CD14-positive monocyte (primary cell): ENCODE results near the gene PSPC1. TPM values are rescaled to one million over a fixed set of nuclear protein-coding genes. Genes with fewer than 3 reads are reported as not detected.
"Not testable (repeated sequence)": the region's sequence is repeated elsewhere in the genome, so short reads cannot be mapped to it uniquely, and the experiment has no call there.

ENCODE experiments used
- DNase-seq, 3 donors: peaks; one replicate each; pipeline ENCODE4 v3.0.0-alpha.2; 2011 to 2022
- H2AFZ ChIP-seq: 2 replicates; pipeline ENCODE4 v1.6.0; 2012; ENCODE audit warnings: mild to moderate bottlenecking, low read depth, low read length, inconsistent platforms; ENCODE audit not compliant: insufficient read depth, poor library complexity, severe bottlenecking
- H3K27ac ChIP-seq, 2 donors: 1 replicate in 1 of 2; 2 replicates in 1 of 2; pipeline ENCODE4 v1.5.1; 2012 to 2013; ENCODE audit warnings: low read length in 2 of 2, control low read depth in 1 of 2, inconsistent platforms in 1 of 2, low read depth in 1 of 2, mild to moderate bottlenecking in 1 of 2
- H3K27me3 ChIP-seq, 2 donors: one replicate each; pipeline versions ENCODE4 v1.6.0 to v1.6.1; 2011 to 2013; ENCODE audit warnings: low read length in 2 of 2; ENCODE audit not compliant: control insufficient read depth in 2 of 2, insufficient read depth in 2 of 2
- H3K36me3 ChIP-seq, 2 donors: replicated peaks in 1 of 2; 1 replicate in 1 of 2; 2 replicates in 1 of 2; pipeline versions ENCODE4 v1.5.1 to v1.6.1; 2012 to 2013; ENCODE audit warnings: low read length in 2 of 2, control low read depth in 1 of 2, inconsistent platforms in 1 of 2, mild to moderate bottlenecking in 1 of 2; ENCODE audit not compliant: insufficient read depth in 2 of 2, control insufficient read depth in 1 of 2
- H3K4me1 ChIP-seq, 2 donors: 1 replicate in 1 of 2; 2 replicates in 1 of 2; pipeline versions ENCODE4 v1.5.1 to v1.6.1; 2012 to 2013; ENCODE audit warnings: low read length in 2 of 2, control low read depth in 1 of 2, inconsistent platforms in 1 of 2, mild to moderate bottlenecking in 1 of 2, moderate library complexity in 1 of 2; ENCODE audit not compliant: insufficient read depth in 2 of 2, control insufficient read depth in 1 of 2
- H3K4me2 ChIP-seq: replicated peaks from 2 replicates; pipeline ENCODE3; 2012; ENCODE audit warnings: low read length, moderate library complexity, mild to moderate bottlenecking; ENCODE audit not compliant: poor library complexity, severe bottlenecking; ENCODE audit errors: extremely low read depth
- H3K4me3 ChIP-seq, 3 experiments: fragments of 200-600 bp in 1 of 3; sonication (generic) in 1 of 3; replicated peaks in 1 of 3; 1 replicate in 2 of 3; 2 replicates in 1 of 3; pipeline ENCODE4 v1.5.1; 2011 to 2013; ENCODE audit warnings: low read length in 3 of 3, mild to moderate bottlenecking in 3 of 3, control low read depth in 2 of 3, low read depth in 2 of 3, inconsistent platforms in 1 of 3, moderate library complexity in 1 of 3
- H3K79me2 ChIP-seq: 2 replicates; pipeline ENCODE4 v1.6.0; 2012; ENCODE audit warnings: mild to moderate bottlenecking, control low read depth, inconsistent platforms, low read length, moderate library complexity; ENCODE audit not compliant: insufficient read depth
- H3K9ac ChIP-seq: 2 replicates; pipeline ENCODE4 v1.6.0; 2017; ENCODE audit warnings: low read length, mild to moderate bottlenecking; ENCODE audit not compliant: insufficient read depth, poor library complexity, severe bottlenecking
- H3K9me3 ChIP-seq, 2 donors: replicated peaks in 1 of 2; 1 replicate in 1 of 2; 2 replicates in 1 of 2; pipeline versions ENCODE4 v1.5.1 to v1.6.1; 2012 to 2013; ENCODE audit warnings: low read length in 2 of 2, control low read depth in 1 of 2; ENCODE audit not compliant: control insufficient read depth in 1 of 2, insufficient read depth in 1 of 2
- H4K20me1 ChIP-seq: 2 replicates; pipeline ENCODE4 v1.6.0; 2012; ENCODE audit warnings: mild to moderate bottlenecking, low read length, control low read depth, moderate library complexity; ENCODE audit not compliant: insufficient read depth
- H3K27ac Mint-ChIP-seq, 7 donors: one replicate each; pipeline ENCODE4 v1.8.0; 2020; ENCODE audit warnings: mild to moderate bottlenecking in 7 of 7, mixed read lengths in 7 of 7, moderate library complexity in 6 of 7, inconsistent platforms in 2 of 7
- H3K27me3 Mint-ChIP-seq, 3 donors: one replicate each; pipeline ENCODE4 v1.8.0; 2021 to 2022; ENCODE audit warnings: low read depth in 3 of 3, mild to moderate bottlenecking in 3 of 3, mixed read lengths in 3 of 3, moderate library complexity in 3 of 3, inconsistent platforms in 1 of 3
- H3K36me3 Mint-ChIP-seq, 2 donors: one replicate each; pipeline ENCODE4 v1.8.0; 2020; ENCODE audit warnings: mixed read lengths in 2 of 2, inconsistent platforms in 1 of 2, mild to moderate bottlenecking in 1 of 2
- H3K4me1 Mint-ChIP-seq: one replicate; pipeline ENCODE4 v1.8.0; 2020; ENCODE audit warnings: mild to moderate bottlenecking, mixed read lengths
- H3K4me3 Mint-ChIP-seq, 2 donors: one replicate each; pipeline ENCODE4 v1.8.0; 2020; ENCODE audit warnings: mild to moderate bottlenecking in 2 of 2, mixed read lengths in 2 of 2, moderate library complexity in 1 of 2
- H3K9me3 Mint-ChIP-seq, 7 donors: one replicate each; pipeline ENCODE4 v1.8.0; 2020 to 2022; ENCODE audit warnings: mixed read lengths in 7 of 7, mild to moderate bottlenecking in 6 of 7, moderate library complexity in 6 of 7, inconsistent platforms in 2 of 7
- CTCF ChIP-seq: fragments of 200-600 bp; IDR thresholded peaks from one replicate; pipeline ENCODE4 v1.8.0; 2022; ENCODE audit warnings: antibody characterized with exemption, mild to moderate bottlenecking
- WGBS: methylation state at CpG from one replicate; pipeline ENCODE4 v1.1.5; 2013; ENCODE audit warnings: missing lambda C conversion rate; ENCODE audit not compliant: insufficient coverage; 5-methylcytosine and 5-hydroxymethylcytosine counted together
- intact Hi-C, 2 donors: fragments of 100-400 bp; cut with micrococcal nuclease; formaldehyde crosslinking; loops; one replicate each; pipeline versions ENCODE4 v1.15.0 to v1.15.1; 2023
- polyA plus RNA-seq, 3 donors: library from polyadenylated mRNA; depleted of rRNA in 1 of 3; unstranded in 2 of 3; stranded (reverse) in 1 of 3; fragments of 300-500 nt in 2 of 3; fragments of >200 nt in 1 of 3; fragmentation: Illumina TruSeq in 2 of 3; gene quantifications; 1 replicate in 2 of 3; 2 replicates in 1 of 3; pipeline ENCODE4 v1.2.3, GENCODE V29; 2012 to 2021

The PSPC1 gene
- polyA plus RNA-seq, 3 donors, result 17.3 to 34.4 (median 19.4) TPM

GRCh38 chr13:19695428-19695827 is 87.3 kb downstream of the PSPC1 start:
- WGBS, result no CpG with 5 or more reads among the region's 1 CpG
- no peak overlapping the region for H2AFZ ChIP-seq
- H3K27ac Mint-ChIP-seq, result peak overlapping the region in 1 of 7 donors; percentile 41
- DNase-seq, result no peak
- H3K27me3 Mint-ChIP-seq, result no peaks in the 10 kb centered on the region
- no peak for TF ChIP-seq CTCF
- H3K27me3 ChIP-seq, result no peaks in the 10 kb centered on the region
- no peaks in the 10 kb centered on the region for H4K20me1 ChIP-seq
- no peaks in the 10 kb centered on the region for H3K9me3 Mint-ChIP-seq
- H3K4me1 Mint-ChIP-seq, result no peaks in the 10 kb centered on the region
- peaks cover 30 to 49% of the 10 kb centered on the region in 2 donors for H3K36me3 Mint-ChIP-seq
- H3K79me2 ChIP-seq, result no peaks in the 10 kb centered on the region
- no peak overlapping the region for H3K4me3 Mint-ChIP-seq
- no peak overlapping the region for H3K27ac ChIP-seq
- no peak overlapping the region for H3K9ac ChIP-seq
- no peak overlapping the region for H3K4me3 ChIP-seq
- H3K4me1 ChIP-seq, result no peaks in the 10 kb centered on the region
- intact Hi-C loops, result no loop called here
- H3K36me3 ChIP-seq, result peaks cover 9 to 54% of the 10 kb centered on the region in 2 donors
- no peak overlapping the region for H3K4me2 ChIP-seq
- H3K9me3 ChIP-seq, result no peaks in the 10 kb centered on the region

- H3K9me3 Mint-ChIP-seq, DNase-seq, H3K79me2 ChIP-seq, H3K9me3 ChIP-seq, H4K20me1 ChIP-seq, intact Hi-C loops, H3K4me3 Mint-ChIP-seq, H3K4me2 ChIP-seq, H2AFZ ChIP-seq, H3K27me3 ChIP-seq, H3K4me1 Mint-ChIP-seq, H3K4me3 ChIP-seq, H3K27me3 Mint-ChIP-seq, H3K4me1 ChIP-seq, H3K9ac ChIP-seq, H3K27ac ChIP-seq: not testable (repeated sequence)
- Mint-ChIP-seq H3K27ac (peak overlapping the region in 1 of 7 donors; percentile 6), H3K36me3 (peaks cover 23 to 45% of the 10 kb centered on the region in 2 donors)
- 100% methylated on average over 2 of the region's 8 CpGs for WGBS
- H3K36me3 ChIP-seq, result peaks cover 6 to 49% of the 10 kb centered on the region in 2 donors
Measured at GRCh38 chr13:19691447-19691846, 91.3 kb downstream of the PSPC1 start.
